GM12873 (cell line): ENCODE results near the gene GFM1.

Experiments
- CTCF ChIP-seq: IDR thresholded peaks from 2 replicates; pipeline ENCODE4 v1.5.1; 2012; ENCODE audit warnings: low read depth, mild to moderate bottlenecking, moderate library complexity, low read length, control low read depth; ENCODE audit not compliant: insufficient read depth; ENCODE audit errors: missing control alignments

Gene GFM1

DNA sequence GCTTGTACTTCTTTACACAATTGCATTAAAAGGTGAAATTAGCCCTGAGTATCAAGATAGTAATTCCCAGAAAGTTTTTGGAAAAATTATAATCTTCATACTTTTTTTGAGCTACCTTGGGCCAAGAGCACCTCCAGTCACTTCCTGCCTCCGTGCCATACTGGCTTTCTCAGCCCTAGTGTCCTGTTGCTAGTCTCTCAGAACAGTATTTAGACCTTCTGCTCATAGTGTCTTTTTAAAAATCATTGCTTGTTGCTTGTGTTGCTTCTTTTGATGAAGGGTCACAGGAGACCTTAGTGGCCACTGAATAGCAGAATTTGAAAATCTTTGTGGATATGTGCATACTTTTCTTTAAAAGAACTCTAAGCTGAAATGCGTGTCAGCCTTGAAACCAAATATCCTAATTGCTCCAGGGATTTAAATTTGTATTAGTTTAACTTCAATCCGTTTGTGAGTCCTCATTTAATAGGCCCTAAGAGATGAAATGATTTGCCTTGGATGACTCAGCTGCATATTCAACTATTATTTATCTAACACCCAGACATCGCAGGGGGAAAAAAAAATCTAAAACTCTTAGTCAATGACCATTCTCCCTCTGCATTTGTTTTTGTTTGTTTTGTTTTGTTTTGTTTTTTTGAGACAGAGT lies 57.2 kb downstream of the GFM1 start:
- TF ChIP-seq CTCF: no peak

DNA sequence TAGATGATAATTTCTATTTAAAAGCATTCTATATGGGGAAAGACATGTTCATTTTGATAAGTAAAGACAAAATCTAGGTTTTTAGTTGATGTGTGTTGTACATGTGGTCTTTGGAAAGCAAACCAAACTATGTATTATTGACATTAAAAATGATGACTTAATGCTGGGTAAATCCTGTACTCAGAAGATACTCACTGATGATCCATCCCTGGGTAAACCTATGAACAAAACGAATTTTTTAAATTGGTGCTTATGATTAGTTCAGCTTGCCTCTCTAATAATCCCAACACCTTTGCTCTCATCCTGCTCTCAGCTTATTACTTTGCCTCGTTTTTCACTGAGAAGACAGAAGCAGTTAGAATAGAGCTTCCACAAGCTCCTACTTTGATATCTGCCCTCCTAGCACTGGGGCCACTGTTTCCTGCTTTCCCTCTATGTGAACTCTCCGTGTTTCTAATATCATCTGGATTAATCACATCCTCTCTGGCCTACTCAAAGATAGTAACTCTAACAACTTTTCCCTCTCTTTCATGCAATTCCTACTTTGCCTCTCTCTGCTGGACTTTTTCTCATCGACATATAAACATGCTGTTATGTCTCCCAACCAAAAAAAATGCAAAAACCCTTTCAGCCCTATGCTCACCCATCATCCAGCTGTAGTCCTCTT lies 58.6 kb downstream of the GFM1 start:
- TF ChIP-seq CTCF: no peak

DNA sequence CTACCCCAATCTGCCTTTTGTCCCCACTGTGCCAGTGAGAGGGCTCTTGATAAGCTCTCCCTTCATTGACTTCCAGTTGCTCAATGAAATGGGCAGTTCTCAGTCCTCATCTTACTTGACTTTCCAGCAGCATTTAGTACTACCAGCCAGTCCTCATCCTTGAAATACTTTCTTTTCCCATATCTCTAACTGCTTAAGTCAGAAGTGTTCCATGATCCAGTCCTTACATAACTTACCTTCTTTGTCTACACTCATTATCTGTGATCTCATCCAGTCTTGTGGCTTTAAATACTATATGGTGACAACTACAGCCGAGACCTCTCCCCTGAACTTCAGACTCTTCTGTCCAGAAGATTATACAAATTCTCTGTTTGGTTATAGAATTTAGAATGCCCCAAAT lies 59.2 kb downstream of the GFM1 start:
- TF ChIP-seq CTCF: no peak

- no peak for TF ChIP-seq CTCF
Observed at GRCh38 chr3:158709666-158710083, 65.3 kb downstream of the GFM1 start.

- TF ChIP-seq CTCF: no peak
Observed at GRCh38 chr3:158710601-158711000, 66.3 kb downstream of the GFM1 start.

DNA sequence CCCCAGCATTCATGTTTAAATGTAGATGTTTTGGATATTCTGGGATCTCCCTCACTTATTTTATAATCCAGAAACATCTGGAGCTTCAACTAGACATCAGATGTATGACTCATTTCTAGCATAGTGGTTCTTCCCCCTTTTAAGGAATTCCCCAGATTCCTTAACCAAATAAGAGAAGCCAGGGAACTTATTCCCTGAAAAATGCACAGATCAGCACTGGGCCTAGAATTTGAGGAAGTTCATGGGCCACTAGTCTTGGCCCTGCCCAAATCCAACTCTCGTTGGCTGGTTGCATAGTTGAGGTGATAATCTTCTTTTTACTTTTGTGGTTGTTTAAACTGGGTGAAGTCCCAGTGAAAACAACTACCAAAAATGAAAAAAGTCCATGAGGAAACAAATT lies 67.6 kb downstream of the GFM1 start:
- no peak for TF ChIP-seq CTCF

DNA sequence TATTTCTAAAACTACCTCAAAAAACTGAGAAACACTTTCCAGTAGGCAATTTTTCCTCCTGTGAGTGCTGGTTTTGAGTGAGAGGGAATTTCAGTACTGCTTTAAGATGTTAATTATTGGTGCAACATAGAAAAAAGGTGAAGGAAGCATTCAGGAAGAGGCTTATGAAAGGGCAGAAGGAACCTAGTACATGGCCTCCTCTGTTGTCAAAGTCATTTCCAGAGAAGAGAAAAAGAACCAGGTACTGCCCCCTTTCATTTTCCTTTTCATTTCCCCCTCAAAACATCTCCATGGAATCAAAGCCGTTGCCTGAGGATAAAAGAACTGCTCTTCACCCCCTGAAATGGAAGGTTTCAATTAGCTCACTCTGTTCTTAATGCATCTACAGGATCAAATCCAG lies 68.1 kb downstream of the GFM1 start:
- TF ChIP-seq CTCF: no peak
